Peyer's patch (tissue), 4 donors: ENCODE data around the gene AGAP1. TPM values are rescaled to one million over a fixed set of nuclear protein-coding genes. Genes with fewer than 3 reads are reported as not detected.

Source experiments
- small RNA-seq, 2 donors: library from RNA; depleted of rRNA; stranded (forward); fragments of <200 nt; gene quantifications; one replicate each; pipeline ENCODE3, GENCODE V24; 2016
- total RNA-seq, 4 donors: library from RNA; depleted of rRNA; stranded (reverse); fragments of >200 nt; gene quantifications; one replicate each; pipeline ENCODE4 v1.1.0, GENCODE V29; 2016

The AGAP1 gene
- total RNA-seq, 4 donors from 2014 or later, result 55.7 to 79.1 (median 66.9) TPM

Small RNA genes within 50 kb of the gene (small RNA-seq; reads per million reads assigned to genes)
- gene RF00019 (0 reads per million in 2 donors), gene RN7SL204P (0 reads per million in 2 donors), gene RNU7-127P (0 reads per million in 2 donors), gene TMSB10P1 (0 reads per million in 2 donors)
